Liver (tissue), 9 donors: ENCODE data around the gene TRIM14. TPM values are rescaled to one million over a fixed set of nuclear protein-coding genes. Genes with fewer than 3 reads are reported as not detected.

Experiments
- DNase-seq: peaks from one replicate; pipeline ENCODE4 v3.0.0-alpha.2; 2017; ENCODE audit warnings: low spot score
- H3K27ac ChIP-seq, 2 donors: one replicate each; pipeline ENCODE4 v1.7.0; 2013; ENCODE audit warnings: inconsistent platforms in 2 of 2, low read length in 2 of 2, control low read depth in 1 of 2, low read depth in 1 of 2, mild to moderate bottlenecking in 1 of 2
- H3K27me3 ChIP-seq, 4 donors: one replicate each; pipeline versions ENCODE4 v1.6.1 to v1.7.0; 2013; ENCODE audit warnings: low read length in 3 of 4, inconsistent platforms in 1 of 4, mild to moderate bottlenecking in 1 of 4, moderate library complexity in 1 of 4; ENCODE audit not compliant: control insufficient read depth in 4 of 4, insufficient read depth in 4 of 4
- H3K36me3 ChIP-seq, 4 donors: one replicate each; pipeline versions ENCODE4 v1.6.1 to v1.7.0; 2013; ENCODE audit warnings: low read length in 3 of 4, mild to moderate bottlenecking in 3 of 4, low read depth in 1 of 4, moderate library complexity in 1 of 4; ENCODE audit not compliant: control insufficient read depth in 4 of 4, insufficient read depth in 3 of 4
- H3K4me1 ChIP-seq, 4 donors: one replicate each; pipeline versions ENCODE4 v1.6.1 to v1.7.0; 2013; ENCODE audit warnings: low read length in 3 of 4, mild to moderate bottlenecking in 3 of 4, moderate library complexity in 1 of 4; ENCODE audit not compliant: control insufficient read depth in 4 of 4, insufficient read depth in 4 of 4
- H3K4me3 ChIP-seq, 3 donors: one replicate each; pipeline versions ENCODE4 v1.6.1 to v1.7.0; 2013; ENCODE audit warnings: low read length in 3 of 3, control low read depth in 1 of 3, low read depth in 1 of 3, mild to moderate bottlenecking in 1 of 3
- H3K9ac ChIP-seq, 2 donors: one replicate each; pipeline ENCODE4 v1.7.0; 2013; ENCODE audit warnings: low read length in 2 of 2, mild to moderate bottlenecking in 2 of 2, moderate library complexity in 2 of 2, control low read depth in 1 of 2, low read depth in 1 of 2
- H3K9me3 ChIP-seq, 4 donors: one replicate each; pipeline versions ENCODE4 v1.6.1 to v1.7.0; 2013; ENCODE audit warnings: low read length in 3 of 4; ENCODE audit not compliant: control insufficient read depth in 4 of 4
- FOXA1 ChIP-seq: IDR thresholded peaks from 2 replicates; pipeline ENCODE4 v1.6.1; 2016; ENCODE audit warnings: antibody characterized with exemption
- FOXA2 ChIP-seq: IDR thresholded peaks from 2 replicates; pipeline ENCODE4 v1.6.1; 2016; ENCODE audit warnings: antibody characterized with exemption
- GABPA ChIP-seq, 2 donors: IDR thresholded peaks in 1 of 2; conservative IDR thresholded peaks in 1 of 2; 2 replicates each; pipeline ENCODE4 v1.6.1; 2016; ENCODE audit warnings: antibody characterized with exemption in 2 of 2, mild to moderate bottlenecking in 1 of 2, moderate library complexity in 1 of 2
- HNF4G ChIP-seq: IDR thresholded peaks from 2 replicates; pipeline ENCODE4 v1.6.1; 2016; ENCODE audit warnings: antibody characterized with exemption
- JUND ChIP-seq, 2 donors: IDR thresholded peaks; 2 replicates each; pipeline ENCODE4 v1.6.1; 2016; ENCODE audit warnings: antibody characterized with exemption in 2 of 2
- NR2F2 ChIP-seq: IDR thresholded peaks from 2 replicates; pipeline ENCODE4 v1.6.1; 2016; ENCODE audit warnings: antibody characterized with exemption
- RAD21 ChIP-seq, 2 donors: IDR thresholded peaks; 2 replicates each; pipeline ENCODE4 v1.6.1; 2016; ENCODE audit warnings: antibody characterized with exemption in 2 of 2, mild to moderate bottlenecking in 2 of 2
- TAF1 ChIP-seq: conservative IDR thresholded peaks from 2 replicates; pipeline ENCODE4 v1.6.1; 2016; ENCODE audit warnings: antibody characterized with exemption, mild to moderate bottlenecking
- YY1 ChIP-seq: IDR thresholded peaks from 2 replicates; pipeline ENCODE4 v1.6.1; 2016; ENCODE audit warnings: antibody characterized with exemption, mild to moderate bottlenecking
- WGBS: extraction: QIAGEN DNeasy Blood & Tissue Kit; methylation state at CpG from one replicate; pipeline ENCODE4 v1.1.7; 2013; 5-methylcytosine and 5-hydroxymethylcytosine counted together
- polyA plus RNA-seq, 2 donors: library from polyadenylated mRNA; stranded (reverse) in 1 of 2; unstranded in 1 of 2; fragments of 200-250 nt in 1 of 2; fragments of >200 nt in 1 of 2; fragmentation: Nextera tagmentation in 1 of 2; extraction: Ambion mirVana in 1 of 2; gene quantifications; one replicate each; pipeline versions ENCODE4 v1.2.1 to v1.2.3, GENCODE V29; 2013 to 2015
- total RNA-seq, 2 donors: library from RNA; depleted of rRNA; stranded (reverse); fragments of >200 nt; gene quantifications; one replicate each; pipeline ENCODE4 v1.2.3, GENCODE V29; 2014
- TF ChIP-seq, protein P1 (sequence below): fragments of 150-350 bp; IDR thresholded peaks from 2 replicates; pipeline ENCODE4 v1.5.1; 2017; ENCODE audit warnings: improper control_type of control experiment, low read depth, low read length; ENCODE audit not compliant: missing input control
- TF ChIP-seq, protein P2 (sequence below): IDR thresholded peaks from 2 replicates; pipeline ENCODE4 v1.6.1; 2016; ENCODE audit warnings: antibody characterized with exemption
- TF ChIP-seq, protein P3 (sequence below): IDR thresholded peaks from 2 replicates; pipeline ENCODE4 v1.6.1; 2016; ENCODE audit warnings: antibody characterized with exemption
- donor health status: healthy.
- donor health status: healthy.
- donor health status: healthy.
- donor health status: healthy.
- donor health status: healthy.

TRIM14 gene
- total and polyA plus RNA-seq, 4 donors: 15.2 to 22.0 (median 17.8) TPM

DNA sequence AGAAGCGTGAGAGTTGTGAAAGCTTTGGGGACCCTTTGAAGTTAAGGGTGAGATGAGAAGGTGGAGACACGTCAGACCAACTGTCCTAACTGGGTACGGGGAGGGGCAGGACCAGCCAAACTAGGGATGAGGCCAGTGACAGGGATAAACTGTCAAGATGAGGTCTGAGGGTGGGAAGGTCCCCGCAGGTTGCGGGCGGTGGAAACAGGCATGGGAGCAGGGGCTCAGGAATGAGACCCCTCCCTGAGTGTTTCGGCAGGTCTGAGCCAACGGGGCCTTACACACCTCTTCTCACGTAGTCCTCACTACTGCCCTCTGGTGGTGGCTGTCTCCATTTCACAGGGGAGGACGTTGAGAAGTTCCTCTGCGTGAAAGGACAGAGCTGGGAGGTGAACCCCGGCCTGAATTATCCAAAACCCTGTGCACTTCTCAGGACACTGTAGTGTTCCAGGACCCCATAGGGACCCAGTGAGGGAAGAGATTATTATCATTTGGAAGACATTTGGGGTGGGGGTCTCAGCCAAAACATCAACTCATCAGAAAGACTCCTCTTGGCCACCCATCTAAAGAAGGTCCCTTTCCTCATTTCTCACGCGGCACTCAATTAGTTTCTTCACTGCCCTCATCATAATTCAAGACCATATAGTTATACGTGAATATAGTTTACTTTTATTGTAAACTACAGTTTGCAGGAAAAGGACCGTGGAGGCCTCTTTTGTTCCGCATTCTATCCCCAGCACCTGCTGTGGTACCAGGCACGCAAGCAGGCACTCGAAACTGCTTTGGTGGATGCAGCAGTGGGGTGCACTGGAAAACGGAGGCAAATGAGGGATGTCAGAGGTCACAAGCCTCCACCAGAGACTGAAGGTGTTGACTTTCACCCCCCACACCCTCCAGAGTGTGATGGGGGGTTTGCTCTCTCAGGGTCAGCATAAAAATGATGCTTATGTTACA, 84.2 kb downstream of the TRIM14 start:
- H3K4me3 ChIP-seq: no peak overlapping the region
- DNase-seq: peak; percentile 91
- WGBS: 40% methylated on average over 20 of the region's 20 CpGs

DNA sequence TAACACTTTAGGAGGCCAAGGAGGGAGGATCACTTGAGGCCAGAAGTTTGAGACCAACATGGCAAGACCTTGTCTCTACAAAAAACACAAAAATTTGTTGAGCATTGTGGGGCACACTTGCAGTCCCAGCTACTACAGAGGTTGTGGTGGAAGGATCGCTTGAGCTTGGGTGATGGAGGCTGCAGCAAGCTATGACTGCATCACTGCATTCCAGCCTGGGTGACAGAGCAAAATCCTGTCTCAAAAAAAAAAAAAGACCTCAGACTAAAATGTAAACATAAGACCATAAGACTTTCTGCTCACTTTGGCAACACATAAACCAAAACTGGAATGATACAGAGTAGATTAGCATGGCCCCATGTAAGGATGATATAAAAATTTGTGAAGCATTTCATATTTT, 87.1 kb downstream of the TRIM14 start:
- WGBS: 92% methylated on average over 1 of the region's 1 CpG

More for the DNA sequence above, 84.2 kb downstream of the TRIM14 start:
- TF ChIP-seq FOXA2 (no peak), RAD21 (IDR thresholded peaks at IDR 0.05) (peak; percentile 70 to 80)
- TF ChIP-seq, protein P1, sequence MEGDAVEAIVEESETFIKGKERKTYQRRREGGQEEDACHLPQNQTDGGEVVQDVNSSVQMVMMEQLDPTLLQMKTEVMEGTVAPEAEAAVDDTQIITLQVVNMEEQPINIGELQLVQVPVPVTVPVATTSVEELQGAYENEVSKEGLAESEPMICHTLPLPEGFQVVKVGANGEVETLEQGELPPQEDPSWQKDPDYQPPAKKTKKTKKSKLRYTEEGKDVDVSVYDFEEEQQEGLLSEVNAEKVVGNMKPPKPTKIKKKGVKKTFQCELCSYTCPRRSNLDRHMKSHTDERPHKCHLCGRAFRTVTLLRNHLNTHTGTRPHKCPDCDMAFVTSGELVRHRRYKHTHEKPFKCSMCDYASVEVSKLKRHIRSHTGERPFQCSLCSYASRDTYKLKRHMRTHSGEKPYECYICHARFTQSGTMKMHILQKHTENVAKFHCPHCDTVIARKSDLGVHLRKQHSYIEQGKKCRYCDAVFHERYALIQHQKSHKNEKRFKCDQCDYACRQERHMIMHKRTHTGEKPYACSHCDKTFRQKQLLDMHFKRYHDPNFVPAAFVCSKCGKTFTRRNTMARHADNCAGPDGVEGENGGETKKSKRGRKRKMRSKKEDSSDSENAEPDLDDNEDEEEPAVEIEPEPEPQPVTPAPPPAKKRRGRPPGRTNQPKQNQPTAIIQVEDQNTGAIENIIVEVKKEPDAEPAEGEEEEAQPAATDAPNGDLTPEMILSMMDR: peak; percentile 81
- no peaks in the 10 kb centered on the region for H3K27me3 ChIP-seq
- H3K9me3 ChIP-seq: no peaks in the 10 kb centered on the region
- H3K4me1 ChIP-seq: peaks cover 0 to 6% (median 2%) of the 10 kb centered on the region in 4 donors
- H3K36me3 ChIP-seq: no peaks in the 10 kb centered on the region
- no peak overlapping the region for H3K27ac ChIP-seq
- no peak overlapping the region for H3K9ac ChIP-seq

More for the DNA sequence above, 87.1 kb downstream of the TRIM14 start:
- H3K27me3 ChIP-seq: no peaks in the 10 kb centered on the region
- no peak overlapping the region for H3K4me3 ChIP-seq
- no peaks in the 10 kb centered on the region for H3K9me3 ChIP-seq
- no peaks in the 10 kb centered on the region for H3K36me3 ChIP-seq
- no peak for TF ChIP-seq FOXA1
- TF ChIP-seq, protein P1: no peak
- no peak for TF ChIP-seq FOXA2
- no peak for TF ChIP-seq TAF1
- no peak for TF ChIP-seq GABPA (IDR thresholded peaks at IDR 0.05 in 1 of 2, conservative IDR thresholded peaks at IDR 0.05 in 1 of 2)
- TF ChIP-seq, protein P2, sequence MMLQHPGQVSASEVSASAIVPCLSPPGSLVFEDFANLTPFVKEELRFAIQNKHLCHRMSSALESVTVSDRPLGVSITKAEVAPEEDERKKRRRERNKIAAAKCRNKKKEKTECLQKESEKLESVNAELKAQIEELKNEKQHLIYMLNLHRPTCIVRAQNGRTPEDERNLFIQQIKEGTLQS: no peak
- no peak for TF ChIP-seq YY1
- TF ChIP-seq NR2F2: no peak
- no peak for TF ChIP-seq HNF4G
- TF ChIP-seq, protein P3, sequence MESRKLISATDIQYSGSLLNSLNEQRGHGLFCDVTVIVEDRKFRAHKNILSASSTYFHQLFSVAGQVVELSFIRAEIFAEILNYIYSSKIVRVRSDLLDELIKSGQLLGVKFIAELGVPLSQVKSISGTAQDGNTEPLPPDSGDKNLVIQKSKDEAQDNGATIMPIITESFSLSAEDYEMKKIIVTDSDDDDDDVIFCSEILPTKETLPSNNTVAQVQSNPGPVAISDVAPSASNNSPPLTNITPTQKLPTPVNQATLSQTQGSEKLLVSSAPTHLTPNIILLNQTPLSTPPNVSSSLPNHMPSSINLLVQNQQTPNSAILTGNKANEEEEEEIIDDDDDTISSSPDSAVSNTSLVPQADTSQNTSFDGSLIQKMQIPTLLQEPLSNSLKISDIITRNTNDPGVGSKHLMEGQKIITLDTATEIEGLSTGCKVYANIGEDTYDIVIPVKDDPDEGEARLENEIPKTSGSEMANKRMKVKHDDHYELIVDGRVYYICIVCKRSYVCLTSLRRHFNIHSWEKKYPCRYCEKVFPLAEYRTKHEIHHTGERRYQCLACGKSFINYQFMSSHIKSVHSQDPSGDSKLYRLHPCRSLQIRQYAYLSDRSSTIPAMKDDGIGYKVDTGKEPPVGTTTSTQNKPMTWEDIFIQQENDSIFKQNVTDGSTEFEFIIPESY: no peak
- TF ChIP-seq JUND (IDR thresholded peaks at IDR 0.05): no peak
- no peak for DNase-seq
- no peak overlapping the region for H3K27ac ChIP-seq
- H3K4me1 ChIP-seq: peaks cover 0 to 6% (median 2%) of the 10 kb centered on the region in 4 donors
- no peak overlapping the region for H3K9ac ChIP-seq
